ENCODE measurements around the gene ITGA3.

DNA sequence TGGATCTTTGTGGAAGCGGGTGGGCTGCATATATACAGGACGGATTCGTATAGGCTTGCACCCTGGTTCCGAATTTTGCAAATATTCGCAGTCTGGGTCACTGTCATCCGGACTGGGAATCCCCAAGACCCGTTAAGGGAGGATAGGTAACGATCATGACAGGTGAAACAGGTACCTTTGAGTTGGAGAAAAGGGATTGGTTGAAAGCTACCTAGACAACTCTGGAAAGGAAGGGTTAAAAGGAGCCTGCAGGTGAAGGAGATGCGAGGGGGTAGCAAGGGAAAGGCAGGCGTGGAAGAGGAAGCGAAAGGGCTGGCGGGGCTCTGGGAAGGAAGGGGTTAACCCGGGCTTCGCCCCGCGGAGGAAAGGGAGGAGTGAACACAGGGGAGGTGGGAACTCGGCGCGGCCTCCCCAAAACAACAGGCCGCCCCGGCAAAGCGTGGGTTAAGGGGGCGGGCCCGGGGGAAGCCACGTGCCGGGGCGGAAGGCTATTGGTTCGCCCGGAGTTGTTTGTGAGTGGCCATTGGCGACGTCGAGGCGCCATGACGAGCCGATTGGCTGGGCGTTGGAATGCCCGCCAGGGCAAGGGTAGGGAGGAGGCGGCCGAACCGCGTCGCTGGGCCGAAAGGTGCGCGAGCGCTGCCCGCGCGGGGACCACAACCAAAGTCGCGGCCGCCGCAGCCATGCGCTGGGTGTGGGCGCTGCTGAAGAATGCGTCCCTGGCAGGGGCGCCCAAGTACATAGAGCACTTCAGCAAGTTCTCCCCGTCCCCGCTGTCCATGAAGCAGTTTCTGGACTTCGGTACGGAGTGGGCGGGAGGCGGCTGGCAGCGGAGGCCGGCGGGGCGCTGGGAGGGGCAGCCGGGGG, 39.1 kb downstream of the ITGA3 start, which contains the start of gene PDK2:
- TF ChIP-seq, protein P1, sequence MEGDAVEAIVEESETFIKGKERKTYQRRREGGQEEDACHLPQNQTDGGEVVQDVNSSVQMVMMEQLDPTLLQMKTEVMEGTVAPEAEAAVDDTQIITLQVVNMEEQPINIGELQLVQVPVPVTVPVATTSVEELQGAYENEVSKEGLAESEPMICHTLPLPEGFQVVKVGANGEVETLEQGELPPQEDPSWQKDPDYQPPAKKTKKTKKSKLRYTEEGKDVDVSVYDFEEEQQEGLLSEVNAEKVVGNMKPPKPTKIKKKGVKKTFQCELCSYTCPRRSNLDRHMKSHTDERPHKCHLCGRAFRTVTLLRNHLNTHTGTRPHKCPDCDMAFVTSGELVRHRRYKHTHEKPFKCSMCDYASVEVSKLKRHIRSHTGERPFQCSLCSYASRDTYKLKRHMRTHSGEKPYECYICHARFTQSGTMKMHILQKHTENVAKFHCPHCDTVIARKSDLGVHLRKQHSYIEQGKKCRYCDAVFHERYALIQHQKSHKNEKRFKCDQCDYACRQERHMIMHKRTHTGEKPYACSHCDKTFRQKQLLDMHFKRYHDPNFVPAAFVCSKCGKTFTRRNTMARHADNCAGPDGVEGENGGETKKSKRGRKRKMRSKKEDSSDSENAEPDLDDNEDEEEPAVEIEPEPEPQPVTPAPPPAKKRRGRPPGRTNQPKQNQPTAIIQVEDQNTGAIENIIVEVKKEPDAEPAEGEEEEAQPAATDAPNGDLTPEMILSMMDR (IDR thresholded peaks at IDR 0.05): peak in 1 of 6 experiments; percentile 21
- peak in 2 of 4 donors; percentile 52 to 63 for TF ChIP-seq POLR2A (IDR thresholded peaks at IDR 0.05)
